K562 (cell line): ENCODE measurements around the gene CDCA4. TPM values are rescaled to one million over a fixed set of nuclear protein-coding genes. Genes with fewer than 3 reads are reported as not detected.
A peak's percentile ranks its signal among the peaks of the same experiment; 100 is the strongest.

ENCODE experiments used
- CEBPB ChIP-seq: fragments of 450-650 bp; IDR thresholded peaks from 2 replicates; pipeline ENCODE4 v1.6.1; 2016; ENCODE audit warnings: missing genetic modification characterization, missing compliant biosample characterization
- NCOA1 ChIP-seq: fragments of 450-650 bp; IDR thresholded peaks from 2 replicates; pipeline ENCODE4 v1.6.1; 2016; ENCODE audit warnings: low read depth
- NFYB ChIP-seq: IDR thresholded peaks from 2 replicates; pipeline ENCODE4 v1.6.1; 2011; ENCODE audit warnings: mild to moderate bottlenecking, moderate library complexity; ENCODE audit not compliant: insufficient read length; ENCODE audit errors: extremely low read depth
- RFX7 ChIP-seq: fragments of 250-450 bp; sonication (Bioruptor Pico); IDR thresholded peaks from 2 replicates; pipeline ENCODE4 v1.5.1; 2021; ENCODE audit warnings: mild to moderate bottlenecking
- TAF1 ChIP-seq: IDR thresholded peaks from 2 replicates; pipeline ENCODE4 v1.6.1; 2011; ENCODE audit warnings: mild to moderate bottlenecking, low read length, moderate library complexity; ENCODE audit not compliant: insufficient read depth, control insufficient read depth, severe bottlenecking; ENCODE audit errors: extremely low read depth
- TCF7L2 ChIP-seq: fragments of 150-350 bp; IDR thresholded peaks from 2 replicates; pipeline ENCODE4 v1.6.1; 2016; ENCODE audit warnings: low read depth, mild to moderate bottlenecking, low read length, moderate library complexity
- YY1 ChIP-seq, 3 experiments: IDR thresholded peaks; 2 replicates each; pipeline ENCODE4 v1.6.1; 2011; ENCODE audit warnings: low read length in 2 of 3, mild to moderate bottlenecking in 2 of 3, moderate library complexity in 2 of 3, borderline replicate concordance in 1 of 3, control low read depth in 1 of 3, low read depth in 1 of 3; ENCODE audit not compliant: insufficient read depth in 3 of 3, insufficient replicate concordance in 2 of 3, control insufficient read depth in 1 of 3, insufficient read length in 1 of 3; ENCODE audit errors: extremely low read depth in 1 of 3
- ZBTB7A ChIP-seq: IDR thresholded peaks from 2 replicates; pipeline ENCODE4 v1.6.1; 2011; ENCODE audit warnings: low read depth, mild to moderate bottlenecking, low read length, moderate library complexity, borderline replicate concordance; ENCODE audit not compliant: control insufficient read depth
- polyA plus RNA-seq, 8 experiments: library from polyadenylated mRNA; depleted of rRNA in 4 of 8; stranded (reverse) in 5 of 8; unstranded in 3 of 8; fragments of >200 nt; fragmentation: Nextera tagmentation in 2 of 8; fragmentation: Illumina TruSeq in 1 of 8; extraction: Ambion mirVana in 2 of 8; extraction: Trizol in 1 of 8; gene quantifications; 2 replicates each; pipeline versions ENCODE4 v1.2.1 to v1.2.3, GENCODE V29; 2011 to 2014; ENCODE audit warnings: inconsistent platforms in 1 of 8, missing spikeins in 1 of 8
- total RNA-seq, 7 experiments: library from RNA; depleted of rRNA in 6 of 7; stranded (reverse); fragments of >200 nt in 6 of 7; fragmentation: Illumina TruSeq in 2 of 7; extraction: Trizol in 2 of 7; gene quantifications; 2 replicates each; pipeline versions ENCODE4 v1.2.1 to v1.2.3, GENCODE V29; 2011 to 2021; ENCODE audit warnings: low replicate concordance in 1 of 7
- TF ChIP-seq, protein P1 (sequence below): fragments of 450-650 bp; IDR thresholded peaks from 2 replicates; pipeline ENCODE4 v1.6.1; 2016; ENCODE audit warnings: low read depth
- TF ChIP-seq, protein P2 (sequence below): fragments of 450-650 bp; IDR thresholded peaks from 2 replicates; pipeline ENCODE4 v1.6.1; 2016; ENCODE audit warnings: low read depth, mild to moderate bottlenecking, moderate library complexity
- TF ChIP-seq, protein P3 (sequence below): fragments of 450-650 bp; IDR thresholded peaks from 2 replicates; pipeline ENCODE4 v1.6.1; 2014; ENCODE audit warnings: low read depth, mild to moderate bottlenecking, moderate library complexity, borderline replicate concordance
- TF ChIP-seq, protein P4 (sequence below): fragments of 250-450 bp; sonication (Bioruptor Pico); IDR thresholded peaks from 2 replicates; pipeline ENCODE4 v1.9.0; 2021; ENCODE audit warnings: mild to moderate bottlenecking

CDCA4 gene
- total and polyA plus RNA-seq, 9 of the 15 experiments (the other 6 are each of a cell fraction or from before 2014, with no cell fraction given) = 6.6 to 44.2 (median 23.0) TPM

GRCh38 chr14:104977681-104978653 is 42.9 kb downstream of the CDCA4 start, which contains the start of gene AHNAK2 (continued):
- TF ChIP-seq, protein P1, sequence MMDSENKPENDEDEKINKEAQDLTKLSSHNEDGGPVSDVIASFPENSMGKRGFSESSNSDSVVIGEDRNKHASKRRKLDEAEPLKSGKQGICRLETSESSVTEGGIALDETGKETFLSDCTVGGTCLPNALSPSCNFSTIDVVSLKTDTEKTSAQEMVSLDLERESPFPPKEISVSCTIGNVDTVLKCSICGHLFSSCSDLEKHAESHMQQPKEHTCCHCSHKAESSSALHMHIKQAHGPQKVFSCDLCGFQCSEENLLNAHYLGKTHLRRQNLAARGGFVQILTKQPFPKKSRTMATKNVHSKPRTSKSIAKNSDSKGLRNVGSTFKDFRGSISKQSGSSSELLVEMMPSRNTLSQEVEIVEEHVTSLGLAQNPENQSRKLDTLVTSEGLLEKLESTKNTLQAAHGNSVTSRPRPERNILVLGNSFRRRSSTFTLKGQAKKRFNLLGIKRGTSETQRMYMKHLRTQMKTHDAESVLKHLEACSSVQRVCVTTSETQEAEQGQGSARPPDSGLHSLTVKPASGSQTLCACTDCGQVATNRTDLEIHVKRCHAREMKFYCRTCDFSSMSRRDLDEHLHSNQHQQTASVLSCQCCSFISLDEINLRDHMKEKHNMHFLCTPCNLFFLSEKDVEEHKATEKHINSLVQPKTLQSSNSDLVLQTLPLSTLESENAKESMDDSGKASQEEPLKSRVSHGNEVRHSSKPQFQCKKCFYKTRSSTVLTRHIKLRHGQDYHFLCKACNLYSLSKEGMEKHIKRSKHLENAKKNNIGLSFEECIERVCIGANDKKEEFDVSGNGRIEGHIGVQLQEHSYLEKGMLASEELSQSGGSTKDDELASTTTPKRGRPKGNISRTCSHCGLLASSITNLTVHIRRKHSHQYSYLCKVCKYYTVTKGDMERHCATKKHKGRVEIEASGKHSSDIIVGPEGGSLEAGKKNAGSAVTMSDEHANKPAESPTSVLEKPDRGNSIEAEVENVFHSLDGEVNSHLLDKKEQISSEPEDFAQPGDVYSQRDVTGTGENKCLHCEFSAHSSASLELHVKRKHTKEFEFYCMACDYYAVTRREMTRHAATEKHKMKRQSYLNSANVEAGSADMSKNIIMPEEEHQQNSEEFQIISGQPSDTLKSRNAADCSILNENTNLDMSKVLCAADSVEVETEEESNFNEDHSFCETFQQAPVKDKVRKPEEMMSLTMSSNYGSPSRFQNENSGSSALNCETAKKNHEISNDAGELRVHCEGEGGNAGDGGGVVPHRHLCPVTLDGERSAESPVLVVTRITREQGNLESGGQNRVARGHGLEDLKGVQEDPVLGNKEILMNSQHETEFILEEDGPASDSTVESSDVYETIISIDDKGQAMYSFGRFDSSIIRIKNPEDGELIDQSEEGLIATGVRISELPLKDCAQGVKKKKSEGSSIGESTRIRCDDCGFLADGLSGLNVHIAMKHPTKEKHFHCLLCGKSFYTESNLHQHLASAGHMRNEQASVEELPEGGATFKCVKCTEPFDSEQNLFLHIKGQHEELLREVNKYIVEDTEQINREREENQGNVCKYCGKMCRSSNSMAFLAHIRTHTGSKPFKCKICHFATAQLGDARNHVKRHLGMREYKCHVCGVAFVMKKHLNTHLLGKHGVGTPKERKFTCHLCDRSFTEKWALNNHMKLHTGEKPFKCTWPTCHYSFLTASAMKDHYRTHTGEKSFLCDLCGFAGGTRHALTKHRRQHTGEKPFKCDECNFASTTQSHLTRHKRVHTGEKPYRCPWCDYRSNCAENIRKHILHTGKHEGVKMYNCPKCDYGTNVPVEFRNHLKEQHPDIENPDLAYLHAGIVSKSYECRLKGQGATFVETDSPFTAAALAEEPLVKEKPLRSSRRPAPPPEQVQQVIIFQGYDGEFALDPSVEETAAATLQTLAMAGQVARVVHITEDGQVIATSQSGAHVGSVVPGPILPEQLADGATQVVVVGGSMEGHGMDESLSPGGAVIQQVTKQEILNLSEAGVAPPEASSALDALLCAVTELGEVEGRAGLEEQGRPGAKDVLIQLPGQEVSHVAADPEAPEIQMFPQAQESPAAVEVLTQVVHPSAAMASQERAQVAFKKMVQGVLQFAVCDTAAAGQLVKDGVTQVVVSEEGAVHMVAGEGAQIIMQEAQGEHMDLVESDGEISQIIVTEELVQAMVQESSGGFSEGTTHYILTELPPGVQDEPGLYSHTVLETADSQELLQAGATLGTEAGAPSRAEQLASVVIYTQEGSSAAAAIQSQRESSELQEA = no peak
- peak; percentile 31 for TF ChIP-seq ZBTB7A
- TF ChIP-seq RFX7 (CRISPR knock-in tag) = no peak
- no peak for TF ChIP-seq CEBPB
- TF ChIP-seq TCF7L2 = no peak
- TF ChIP-seq NFYB = peak; percentile 61
- TF ChIP-seq TAF1 = peak; percentile 63
- peak in 1 of 3 experiments; percentile 7 for TF ChIP-seq YY1 (IDR thresholded peaks at IDR 0.05; ENCODE audit: borderline replicate concordance in 1 of 3, control insufficient read depth in 1 of 3, extremely low read depth in 1 of 3, insufficient read depth in 3 of 3, insufficient read length in 1 of 3, insufficient replicate concordance in 2 of 3, low read depth in 1 of 3, low read length in 2 of 3)
- TF ChIP-seq, protein P2, sequence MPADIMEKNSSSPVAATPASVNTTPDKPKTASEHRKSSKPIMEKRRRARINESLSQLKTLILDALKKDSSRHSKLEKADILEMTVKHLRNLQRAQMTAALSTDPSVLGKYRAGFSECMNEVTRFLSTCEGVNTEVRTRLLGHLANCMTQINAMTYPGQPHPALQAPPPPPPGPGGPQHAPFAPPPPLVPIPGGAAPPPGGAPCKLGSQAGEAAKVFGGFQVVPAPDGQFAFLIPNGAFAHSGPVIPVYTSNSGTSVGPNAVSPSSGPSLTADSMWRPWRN = no peak
- no peak for TF ChIP-seq NCOA1
- TF ChIP-seq, protein P3, sequence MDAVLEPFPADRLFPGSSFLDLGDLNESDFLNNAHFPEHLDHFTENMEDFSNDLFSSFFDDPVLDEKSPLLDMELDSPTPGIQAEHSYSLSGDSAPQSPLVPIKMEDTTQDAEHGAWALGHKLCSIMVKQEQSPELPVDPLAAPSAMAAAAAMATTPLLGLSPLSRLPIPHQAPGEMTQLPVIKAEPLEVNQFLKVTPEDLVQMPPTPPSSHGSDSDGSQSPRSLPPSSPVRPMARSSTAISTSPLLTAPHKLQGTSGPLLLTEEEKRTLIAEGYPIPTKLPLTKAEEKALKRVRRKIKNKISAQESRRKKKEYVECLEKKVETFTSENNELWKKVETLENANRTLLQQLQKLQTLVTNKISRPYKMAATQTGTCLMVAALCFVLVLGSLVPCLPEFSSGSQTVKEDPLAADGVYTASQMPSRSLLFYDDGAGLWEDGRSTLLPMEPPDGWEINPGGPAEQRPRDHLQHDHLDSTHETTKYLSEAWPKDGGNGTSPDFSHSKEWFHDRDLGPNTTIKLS = no peak
- TF ChIP-seq, protein P4, sequence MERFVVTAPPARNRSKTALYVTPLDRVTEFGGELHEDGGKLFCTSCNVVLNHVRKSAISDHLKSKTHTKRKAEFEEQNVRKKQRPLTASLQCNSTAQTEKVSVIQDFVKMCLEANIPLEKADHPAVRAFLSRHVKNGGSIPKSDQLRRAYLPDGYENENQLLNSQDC (CRISPR knock-in tag) = no peak
